NCI-H1092 (cell line): ENCODE data around the gene DNAJB1.

Experiments
- DNase-seq: peaks from one replicate; lab custom pipeline; 2025; lab: John Stamatoyannopoulos, UW

Gene DNAJB1

DNA sequence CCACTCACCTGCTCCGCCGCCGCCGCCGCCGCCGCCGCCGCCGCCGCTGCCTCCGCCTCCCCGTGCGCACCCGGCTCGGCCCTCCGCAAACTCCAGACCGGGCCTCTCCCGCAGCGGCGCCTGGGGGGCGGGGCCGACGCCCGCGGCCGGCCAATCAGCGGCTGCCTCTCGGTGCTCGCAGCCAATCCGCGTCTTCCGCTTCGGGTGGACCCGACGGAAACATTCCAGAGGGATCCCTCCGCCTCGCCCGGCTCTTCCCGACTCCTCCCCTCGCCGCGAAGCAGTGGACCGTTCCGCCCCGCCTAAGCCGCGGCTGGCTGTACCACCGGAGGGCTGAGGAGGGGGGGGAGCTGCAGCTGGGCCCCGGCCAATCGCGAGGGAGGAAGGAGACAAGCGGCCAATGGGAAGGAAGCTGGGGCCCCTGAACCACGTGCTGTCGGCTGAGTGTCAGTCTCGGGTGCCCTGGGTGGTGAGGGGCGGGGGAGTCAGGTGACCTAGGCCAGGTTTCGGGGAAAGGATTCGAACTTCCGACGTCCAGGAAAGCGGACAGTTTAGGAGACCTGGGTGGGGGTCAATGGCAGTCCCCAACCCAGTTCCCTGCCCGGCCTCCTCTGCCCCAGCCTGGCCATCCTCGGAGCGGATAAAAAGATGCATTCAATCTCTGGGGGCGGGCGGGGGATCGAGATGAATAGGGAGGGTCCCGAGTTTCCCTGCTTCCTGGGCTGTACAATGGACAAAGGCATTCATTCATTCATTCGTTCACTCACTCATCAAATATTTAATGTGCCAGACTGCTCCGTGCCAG is 22.0 kb downstream of the DNAJB1 start, which contains the start of gene GIPC1:
GIPC1 (minus strand) TSS at position 99 of the 805 bp plus-strand sequence. CDS start 13,151 bp downstream, outside the sequence.
- DNase-seq: peak; percentile 97

DNA sequence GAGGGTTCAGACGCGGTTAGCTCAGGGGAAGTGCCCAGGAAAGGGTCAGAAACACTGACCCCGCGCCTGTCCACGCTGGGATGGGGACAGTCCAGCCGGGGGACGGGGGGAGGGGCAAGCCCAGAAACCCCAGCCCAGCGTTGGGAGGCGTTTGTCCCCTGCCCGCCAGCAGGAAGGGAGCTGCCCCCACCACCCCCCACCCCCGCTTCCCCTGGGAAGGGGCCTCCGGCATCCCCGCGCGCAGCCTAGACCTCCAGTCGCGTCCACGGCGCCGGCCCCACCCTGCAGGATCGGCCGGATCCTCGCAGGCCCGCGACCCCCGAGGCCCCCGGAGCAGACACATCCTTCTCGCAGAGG is 22.5 kb downstream of the DNAJB1 start:
- no peak for DNase-seq

DNA sequence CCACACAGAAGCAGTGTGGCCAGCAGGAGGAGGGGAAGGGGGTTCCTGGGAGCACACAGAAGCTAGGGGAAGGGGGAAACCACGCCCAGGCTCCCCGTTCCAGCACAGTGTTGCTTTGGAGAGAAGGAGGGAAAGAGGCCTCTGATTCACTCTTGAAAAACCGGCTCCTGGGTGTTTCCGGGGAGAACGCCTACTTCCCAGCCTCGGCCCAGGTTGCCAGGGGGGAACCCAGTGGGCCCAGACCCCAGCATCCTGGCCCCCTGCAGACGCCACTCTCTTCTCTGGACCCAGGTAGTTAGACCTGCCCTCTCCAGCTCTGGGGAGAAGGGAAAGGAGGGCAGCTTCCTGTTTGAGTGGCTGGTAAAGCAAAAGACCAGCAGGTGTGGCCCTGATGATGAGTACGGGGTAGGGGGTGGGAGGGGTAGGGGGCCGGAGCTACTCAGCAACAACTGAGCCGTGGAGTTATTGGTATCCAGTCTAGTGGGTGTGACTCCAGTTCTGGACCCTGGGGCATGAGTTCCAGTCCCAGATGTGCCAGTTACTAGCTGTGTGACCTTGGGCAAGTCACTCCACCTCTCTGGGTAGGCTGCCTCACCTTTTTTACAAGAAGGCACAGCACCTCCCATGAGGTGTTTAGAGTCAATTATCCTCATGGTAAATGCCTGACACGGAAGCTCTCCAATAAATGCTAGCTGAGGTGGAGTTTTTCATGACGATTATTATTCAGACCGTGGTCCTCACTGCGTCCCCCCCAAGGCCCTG is 23.1 kb downstream of the DNAJB1 start:
- no peak for DNase-seq

DNA sequence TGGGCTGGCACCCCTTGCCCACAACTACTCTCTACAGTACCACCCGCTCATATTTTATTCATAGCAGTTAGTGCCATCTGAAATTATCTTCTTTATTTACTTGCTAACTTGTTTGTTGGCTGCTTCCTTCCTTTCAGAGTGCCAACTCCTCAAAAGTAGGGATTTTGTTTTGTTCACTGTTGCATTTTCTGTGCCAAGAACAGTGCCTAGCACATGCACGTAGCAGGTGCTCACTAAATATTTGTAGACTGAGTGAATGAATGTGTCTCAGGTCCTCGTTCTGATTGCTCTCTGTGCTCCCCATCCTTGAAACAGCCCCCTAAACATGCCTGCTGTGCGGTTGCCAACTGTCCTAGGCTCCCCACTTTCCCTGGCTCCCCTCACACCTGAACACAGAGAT is 23.8 kb downstream of the DNAJB1 start:
- DNase-seq: no peak

DNA sequence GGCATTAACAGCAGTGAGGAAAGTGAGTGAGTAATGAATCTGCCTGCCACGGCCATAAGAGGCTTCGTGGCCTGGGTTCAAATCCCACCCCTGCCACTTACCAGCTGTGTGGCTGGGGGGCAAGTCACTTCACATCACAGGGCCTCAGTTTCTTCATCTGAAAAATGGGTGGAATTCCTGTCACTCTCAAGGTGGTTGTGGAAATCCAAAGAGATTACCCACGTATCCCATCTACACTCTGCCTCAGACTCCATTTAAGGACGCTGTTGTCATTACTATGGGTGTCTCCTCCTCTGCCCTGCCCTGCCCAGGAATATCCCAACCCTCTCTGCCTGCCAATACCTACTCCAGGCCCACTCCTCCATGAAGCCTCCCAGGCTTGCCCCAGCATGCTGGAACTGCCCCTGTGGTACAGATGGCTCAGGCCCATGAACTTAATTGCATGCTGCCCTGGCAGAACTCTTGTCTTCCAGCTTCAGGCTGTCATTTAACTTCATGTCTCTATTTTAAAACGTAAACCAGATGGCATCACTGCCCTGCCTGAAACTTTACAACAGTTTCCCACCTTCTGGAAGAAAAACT is 25.4 kb downstream of the DNAJB1 start:
- DNase-seq: no peak

DNA sequence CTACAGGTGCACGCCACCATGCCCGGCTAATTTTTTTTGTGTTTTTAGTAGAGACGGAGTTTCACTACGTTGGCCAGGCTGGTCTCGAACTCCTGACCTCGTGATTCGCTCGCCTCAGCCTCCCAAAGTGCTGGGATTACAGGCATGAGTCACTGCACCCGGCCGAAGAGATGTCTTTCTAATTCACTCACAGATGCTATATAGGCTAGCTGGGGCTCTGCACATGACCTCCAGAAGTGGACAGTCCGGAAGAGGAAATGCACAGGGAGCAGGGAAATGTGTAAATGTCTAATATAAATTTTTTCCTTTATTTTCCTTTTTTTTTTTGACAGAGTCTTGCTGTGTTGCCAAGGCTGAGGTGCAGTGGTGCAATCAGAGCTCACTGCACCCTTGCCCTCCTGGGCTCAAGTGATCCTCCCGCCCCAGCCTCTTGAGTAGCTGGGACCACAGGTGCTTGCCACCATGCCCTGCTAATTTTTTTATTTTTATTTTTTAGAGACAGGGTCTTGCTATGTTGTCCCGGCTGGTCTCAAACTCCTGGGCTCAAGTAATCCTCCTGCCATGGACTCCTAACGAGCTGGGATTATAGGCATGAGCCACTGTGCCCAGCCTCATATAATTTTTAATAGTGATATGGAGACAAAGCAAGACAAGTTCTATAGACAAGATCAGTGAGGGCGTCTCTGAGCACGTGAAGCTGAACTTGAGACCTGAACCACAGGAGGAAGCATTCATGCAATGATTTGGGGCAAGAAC is 30.6 kb downstream of the DNAJB1 start:
- no peak for DNase-seq

DNA sequence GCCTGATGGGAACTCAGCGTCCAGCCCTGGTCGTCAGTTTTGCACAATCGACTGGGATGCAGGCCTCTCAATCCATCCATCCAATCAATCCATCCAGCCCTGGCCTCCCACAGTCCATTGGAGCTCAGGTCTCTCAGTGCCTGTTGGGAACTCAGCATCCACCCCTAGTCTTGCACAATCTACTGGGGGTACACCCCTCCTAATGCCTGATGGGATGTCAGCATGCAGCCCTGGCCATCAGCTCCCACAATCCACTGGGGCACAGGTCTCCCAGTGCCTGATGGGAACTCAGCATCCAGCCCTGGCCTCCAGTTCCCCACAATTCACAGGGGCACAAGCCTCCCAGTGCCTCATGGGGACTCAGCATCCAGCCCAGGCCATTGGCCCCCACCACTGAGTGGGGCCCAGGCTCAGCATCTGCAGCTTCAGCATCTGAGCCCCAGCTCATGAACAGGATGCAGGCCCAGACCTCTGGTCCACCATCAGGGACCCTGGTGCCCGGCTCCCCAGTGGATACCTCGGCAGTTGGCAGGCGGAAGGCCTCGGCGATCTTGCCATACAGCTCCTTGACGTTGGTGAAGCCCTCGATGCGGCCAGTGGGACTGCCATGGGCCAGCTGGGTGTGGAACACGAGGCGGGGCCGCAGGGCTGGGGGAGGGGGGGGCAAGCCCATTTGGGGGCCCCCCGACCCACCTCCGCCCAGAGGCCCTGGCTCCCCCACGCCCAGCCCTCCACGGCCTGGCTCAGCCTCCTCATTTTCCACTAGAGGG is 35.8 kb downstream of the DNAJB1 start:
- no peak for DNase-seq

DNA sequence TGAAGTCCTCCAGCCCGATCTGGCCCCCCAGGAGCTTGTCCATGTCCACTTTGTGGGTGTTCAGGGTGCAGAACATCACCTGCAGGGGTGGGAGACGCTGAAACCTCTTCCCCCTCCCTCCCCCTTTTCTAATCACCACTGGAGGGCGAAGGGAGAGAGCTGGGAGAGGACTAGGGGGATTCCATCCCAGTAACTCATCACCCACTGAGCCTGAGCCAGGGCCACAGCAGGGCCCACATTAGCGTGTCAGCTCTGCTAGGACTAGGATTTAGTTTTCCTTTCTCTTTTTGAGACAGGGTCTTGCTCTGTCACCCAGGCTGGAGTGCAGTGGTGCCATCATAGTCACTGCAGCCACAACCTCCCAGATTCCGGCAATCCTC is 37.5 kb downstream of the DNAJB1 start:
- DNase-seq: no peak

DNA sequence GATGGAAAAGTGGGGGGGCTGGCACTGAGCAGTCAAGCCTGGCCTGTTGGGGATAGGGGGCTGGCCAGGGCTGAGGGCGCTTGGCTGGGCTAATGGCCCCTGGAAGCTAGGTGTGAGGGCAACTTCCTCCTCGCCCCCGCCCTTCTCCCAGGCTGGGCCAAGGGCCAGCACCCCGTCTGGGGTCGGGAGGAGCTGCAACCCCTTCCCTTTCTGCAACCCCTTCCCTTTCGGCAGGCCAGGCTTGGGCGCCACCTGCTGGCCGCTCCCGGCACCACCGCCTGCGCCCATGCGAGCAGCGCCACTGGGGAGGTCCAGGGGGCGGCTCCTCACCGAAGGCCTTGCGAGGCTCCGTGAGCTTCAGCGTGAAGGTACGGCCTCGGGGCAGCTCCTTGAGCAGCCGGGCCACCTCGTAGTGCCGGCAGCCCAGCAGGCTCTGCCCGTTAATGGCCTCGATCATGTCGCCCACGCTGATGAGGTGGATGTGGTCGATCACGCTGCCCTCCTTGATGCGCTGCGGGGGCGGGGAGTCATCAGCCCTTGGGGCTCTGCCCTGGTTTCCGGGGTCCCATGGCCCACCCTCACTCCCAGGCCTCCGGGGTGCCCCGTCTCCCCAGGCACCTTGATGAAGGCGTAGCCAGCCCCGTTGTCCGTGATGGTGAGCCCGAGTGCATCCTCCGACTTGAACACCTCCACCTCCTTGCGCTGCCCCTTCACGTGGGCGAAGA is 38.1 kb downstream of the DNAJB1 start:
- DNase-seq: no peak

DNA sequence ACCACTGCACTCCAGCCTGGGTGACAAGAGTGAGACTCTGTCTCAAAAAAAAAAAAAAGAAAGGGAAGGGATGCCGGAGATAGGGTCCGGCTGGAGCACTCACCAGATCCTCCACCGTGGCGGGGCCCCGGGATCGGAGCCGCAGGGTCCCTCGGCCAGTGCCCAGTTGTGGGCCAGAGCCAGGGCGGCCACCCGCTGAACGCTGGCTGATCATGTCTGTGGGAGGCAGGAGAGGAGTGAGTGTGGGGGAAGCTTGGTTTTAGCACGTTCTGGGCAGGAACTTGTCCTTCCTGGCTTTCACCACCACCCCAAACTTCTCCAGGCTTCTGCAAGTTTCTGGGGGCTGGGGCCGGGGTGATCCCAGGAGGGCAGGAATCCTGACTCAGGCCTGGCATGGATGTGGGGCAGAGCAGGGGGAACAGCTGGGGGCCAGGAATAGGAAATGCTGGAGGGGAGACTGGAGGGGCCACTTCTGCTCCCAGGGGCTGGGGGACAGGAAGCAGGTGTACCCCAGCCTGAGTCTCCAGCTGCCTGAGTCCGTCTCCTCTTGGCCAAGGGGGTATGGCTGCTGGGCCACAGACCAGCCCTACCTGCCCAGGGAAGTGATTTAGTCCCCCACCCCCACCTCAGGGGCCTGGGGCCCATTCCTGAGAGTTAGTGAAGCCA is 38.8 kb downstream of the DNAJB1 start:
- DNase-seq: no peak

DNA sequence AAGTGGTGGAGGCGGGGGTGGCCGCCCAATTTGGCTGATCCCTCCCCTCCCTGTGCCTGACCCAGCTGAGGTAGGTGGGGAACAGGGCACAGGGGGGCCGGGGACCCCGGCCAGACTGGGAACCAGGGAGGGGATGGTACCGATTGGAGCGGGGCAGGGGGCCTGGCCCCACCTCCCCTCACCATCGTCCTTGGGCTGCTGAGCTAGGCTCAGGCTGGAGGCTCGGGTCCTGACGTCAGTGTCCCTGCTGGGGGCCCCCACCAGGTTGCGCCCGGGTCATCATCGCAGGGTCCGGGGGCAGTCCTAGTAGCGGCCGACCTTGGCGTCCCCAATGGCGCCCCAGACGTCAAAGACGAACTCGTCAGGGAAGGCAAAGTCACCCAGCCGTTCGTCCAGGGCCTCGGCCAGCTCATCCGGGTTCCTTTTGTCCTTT is 40.1 kb downstream of the DNAJB1 start:
- no peak for DNase-seq

DNA sequence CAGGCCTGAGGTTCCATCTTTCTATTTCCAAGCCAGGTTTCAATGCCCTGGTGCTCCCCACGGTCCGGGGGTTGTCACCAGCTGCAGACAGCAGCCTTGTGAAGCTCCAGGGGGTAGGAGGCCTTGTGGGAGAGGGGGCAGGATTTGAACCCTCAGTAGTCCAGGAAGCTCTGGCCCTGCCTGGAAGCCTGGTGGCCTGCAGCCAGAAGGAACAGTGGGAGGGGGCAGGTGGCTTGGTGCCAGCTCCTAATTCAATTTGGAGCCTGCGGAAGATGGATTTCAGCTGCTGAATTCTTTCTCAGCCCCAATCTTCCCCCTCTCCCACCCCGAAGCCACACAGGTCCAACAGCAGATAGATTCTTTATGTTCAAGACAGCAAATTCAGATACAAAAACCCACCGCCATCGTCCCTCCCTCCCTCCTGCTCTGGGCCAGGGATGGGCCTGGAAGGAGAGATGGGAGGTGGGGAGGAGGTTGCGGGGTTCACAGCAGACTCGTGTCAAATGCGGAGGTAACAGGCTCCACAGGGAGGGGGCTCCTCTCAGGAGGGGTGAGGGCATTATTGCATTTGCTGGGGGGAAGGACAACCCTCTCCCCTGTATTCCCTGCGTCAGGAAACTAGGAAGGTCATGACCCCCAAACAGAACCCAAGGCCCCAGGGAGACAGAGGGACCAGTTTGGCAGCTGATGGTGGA is 40.6 kb downstream of the DNAJB1 start:
- DNase-seq: no peak

DNA sequence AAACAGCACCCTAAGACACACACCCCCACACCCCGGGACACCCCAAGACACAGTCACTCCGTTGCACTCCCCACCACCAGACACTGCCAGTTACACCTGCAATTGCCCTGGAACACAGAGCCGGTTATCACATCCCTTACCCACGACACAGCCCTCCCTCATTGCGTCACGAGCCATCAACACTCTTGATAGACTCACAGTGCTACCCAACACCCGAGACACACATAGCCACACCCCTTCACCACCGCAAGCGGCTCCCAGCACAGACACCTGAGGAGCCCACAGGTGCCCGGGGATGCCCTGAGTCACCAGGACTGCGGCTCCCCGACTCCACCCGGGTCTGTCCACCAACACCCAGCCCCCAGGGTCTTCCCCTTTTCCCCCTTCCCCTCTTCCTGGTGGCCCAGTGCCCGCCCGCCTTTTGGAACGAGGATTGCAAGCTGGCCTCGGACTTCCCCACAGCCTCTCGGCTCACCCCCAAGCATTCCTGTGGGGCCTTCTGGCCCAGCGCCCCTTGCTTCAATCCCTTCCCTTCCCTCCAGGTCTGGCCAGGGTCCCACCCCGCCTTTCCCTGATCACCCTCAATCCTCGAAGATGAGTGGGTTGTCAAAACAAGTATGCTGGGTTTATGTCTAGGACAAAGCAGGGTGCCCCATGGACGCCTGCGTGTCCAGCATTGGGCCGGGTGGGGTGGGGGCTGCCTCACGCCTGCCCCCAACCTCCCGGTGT is 41.4 kb downstream of the DNAJB1 start:
- DNase-seq: no peak

DNA sequence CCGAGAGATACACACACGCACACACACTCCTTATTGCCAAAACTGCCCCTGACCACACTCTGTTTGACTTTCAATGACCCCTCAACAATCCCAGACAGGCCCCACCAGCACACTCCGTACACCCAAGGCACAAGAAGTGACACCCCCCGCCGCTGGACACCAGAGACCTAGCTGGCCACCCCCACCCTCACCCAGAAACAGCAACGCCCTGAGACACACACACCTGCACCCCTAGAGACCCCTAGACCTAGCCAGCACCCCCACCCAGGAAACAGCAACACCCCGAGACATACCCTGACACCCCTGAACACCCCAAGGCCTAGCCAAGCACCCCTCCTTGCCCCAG is 41.9 kb downstream of the DNAJB1 start:
- no peak for DNase-seq

DNA sequence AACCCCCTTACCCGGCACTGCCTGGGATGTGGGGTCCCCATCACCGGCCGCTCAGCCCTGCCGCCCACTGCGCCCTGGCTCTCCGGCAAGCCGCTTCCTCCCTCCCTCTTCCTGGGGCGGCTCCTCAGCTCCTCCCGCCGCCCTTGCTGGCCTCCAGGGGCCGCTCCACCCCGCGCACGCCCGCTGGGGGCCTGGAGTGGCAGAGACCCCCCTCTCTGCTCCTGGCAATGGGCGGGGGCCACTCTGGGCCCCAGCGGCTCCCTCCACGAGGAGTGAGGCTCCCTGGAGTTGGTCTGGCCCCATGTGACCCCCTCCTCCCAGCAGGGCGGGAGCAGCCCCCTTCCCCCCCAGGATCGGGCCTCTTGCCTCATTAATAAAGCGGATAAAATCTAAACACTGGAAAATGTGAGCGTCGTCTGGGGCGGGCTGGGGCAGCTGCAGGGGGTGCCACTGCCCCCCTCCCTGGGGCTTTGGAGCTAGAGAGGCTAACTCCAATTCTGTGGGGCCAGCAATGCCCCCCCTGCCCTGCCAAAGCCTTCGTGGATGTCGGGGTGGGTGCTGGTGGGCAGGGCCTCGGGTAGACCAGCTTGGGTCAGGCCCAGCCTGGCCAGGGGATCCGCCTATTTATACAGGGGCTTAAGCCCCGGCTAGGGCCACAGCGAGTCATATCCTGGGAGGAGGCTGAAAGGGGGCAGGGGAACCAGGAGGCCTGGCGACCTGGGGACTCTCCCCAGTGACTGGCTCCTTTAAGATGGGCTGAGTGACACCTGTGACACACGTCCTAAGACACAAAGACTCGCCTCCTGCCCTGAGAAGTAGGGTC is 42.7 kb downstream of the DNAJB1 start, which contains the start of gene PTGER1:
PTGER1 (minus strand) TSS at position 104 of the 823 bp plus-strand sequence. CDS start 1,034 bp downstream, outside the sequence.
- DNase-seq: no peak

DNA sequence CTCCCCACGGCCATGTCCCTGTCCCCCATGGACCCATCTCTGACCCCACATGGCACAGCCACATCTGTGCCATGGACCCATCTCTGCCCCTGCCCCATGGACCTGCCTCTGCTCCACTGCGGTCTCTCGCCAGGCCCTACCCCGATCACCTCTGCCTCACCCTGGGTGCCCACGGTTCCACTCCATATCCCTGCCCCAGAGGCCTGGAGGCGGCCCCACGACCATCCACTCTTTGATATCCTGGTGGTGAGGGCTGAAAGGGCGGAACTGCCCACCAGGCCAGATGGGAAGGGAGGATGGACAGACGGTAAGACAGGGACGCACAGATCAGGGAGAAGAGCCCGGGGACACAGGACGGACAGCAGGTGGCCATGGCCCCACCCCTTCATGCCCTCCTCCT is 43.4 kb downstream of the DNAJB1 start:
- no peak for DNase-seq

DNA sequence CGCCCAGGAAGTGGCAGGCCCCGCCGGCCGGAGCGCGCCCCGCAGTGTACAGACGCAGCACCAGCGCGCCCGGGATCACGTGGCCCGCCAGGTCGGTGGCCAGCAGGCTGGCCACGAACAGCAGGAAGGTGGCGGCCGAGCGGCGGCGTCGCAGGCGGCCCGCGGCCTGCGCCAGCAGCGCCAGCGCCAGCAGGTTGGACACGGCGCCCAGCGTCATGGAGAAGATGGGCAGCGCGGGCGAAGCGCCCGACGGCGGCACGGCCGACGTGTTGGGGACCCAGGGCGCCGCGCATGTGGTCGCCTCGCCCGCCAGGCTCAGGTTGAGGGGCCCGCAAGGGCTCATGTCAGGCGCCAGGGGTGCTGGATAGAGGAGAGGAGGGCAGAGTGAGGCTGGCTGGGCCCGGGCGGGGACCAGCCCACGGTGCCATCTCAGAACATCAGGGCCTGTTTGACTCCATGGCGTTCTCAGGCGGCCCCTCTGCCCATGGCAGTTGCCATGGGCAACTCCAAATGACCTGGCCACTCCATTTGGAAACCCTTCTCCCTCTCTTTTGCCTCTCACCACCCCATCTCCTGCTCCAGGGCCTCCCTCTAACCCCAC is 44.1 kb downstream of the DNAJB1 start:
- no peak for DNase-seq
